ENCODE data around the gene CDH3. TPM values are rescaled to one million over a fixed set of nuclear protein-coding genes. Genes with fewer than 3 reads are reported as not detected.

CDH3 gene
- total RNA-seq, 1 experiment from 2014 or later, result 109 TPM

DNA sequence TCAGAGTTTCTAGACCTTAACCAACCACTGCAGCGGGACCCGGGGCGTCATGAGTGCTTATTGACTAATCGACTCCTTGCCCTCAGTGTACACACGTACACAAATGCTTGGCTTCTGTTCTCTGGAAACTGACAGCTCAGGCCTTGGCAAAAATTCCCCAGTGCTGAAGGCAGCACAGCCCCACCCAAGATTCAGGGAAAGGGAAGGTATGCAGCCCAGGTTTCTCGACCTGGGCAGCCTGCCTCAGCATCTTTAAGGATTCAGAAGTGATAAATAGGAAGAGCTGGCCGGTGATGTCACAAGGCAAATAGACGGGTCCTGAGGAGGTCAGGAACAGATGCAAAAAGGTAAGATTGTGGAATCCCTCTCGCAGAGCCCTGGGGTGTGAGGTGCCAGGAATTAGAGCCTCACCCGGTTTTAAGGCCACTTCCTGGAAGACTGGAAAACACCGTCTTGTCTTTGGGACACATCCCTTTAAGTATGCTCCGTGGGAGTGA, 9.0 kb upstream of the CDH3 start:
- Histone ChIP-seq H3K79me2 (ENCODE audit: low read length) (no peaks in the 10 kb centered on the region), H3K27me3 (ENCODE audit: low read length) (no peaks in the 10 kb centered on the region), H4K20me1 (ENCODE audit: low read length) (no peaks in the 10 kb centered on the region), H3K36me3 (ENCODE audit: low read depth, low read length) (no peaks in the 10 kb centered on the region), H3K27ac (ENCODE audit: low read length) (peak overlapping the region; percentile 87), H3K9me3 (ENCODE audit: low read length) (no peaks in the 10 kb centered on the region), H3K4me2 (ENCODE audit: low read length) (peak overlapping the region; percentile 57), H3K9me2 (replicated peaks; ENCODE audit: low read length) (no peaks in the 10 kb centered on the region), H3F3A (ENCODE audit: low read length, unreplicated experiment) (no peaks in the 10 kb centered on the region), H2AFZ (ENCODE audit: low read length) (peak overlapping the region; percentile 23; the same call in 1 of the 2 replicates), H3K4me1 (ENCODE audit: insufficient read depth, low read length) (peaks cover 25% of the 10 kb centered on the region), H3K4me3 (ENCODE audit: low read length) (peak overlapping the region; percentile 13; the same call in 1 of the 2 replicates), H3K9ac (ENCODE audit: low read length) (peak overlapping the region; percentile 48)
- POLR2A ChIA-PET (ENCODE audit: unreplicated experiment), result interaction anchor here (0.6 kb wide), 2 partner anchors 9 to 38 kb away, joined by 4 to 5 read pairs; partner anchors contain the start of gene CDH3
- BruUV-seq (replicated peaks), result no TSS peak
- DNase-seq (peak; percentile 93), ATAC-seq (peak; percentile 80)
- intact Hi-C loops (cut with micrococcal nuclease), result loop anchor here (2.0 kb wide), 1 partner anchor 23 kb away; no protein-coding TSS in a partner anchor
- no peak for TF ChIP-seq EZH2phosphoT487 (IDR thresholded peaks at IDR 0.05; ENCODE audit: borderline replicate concordance, low read length)
- TF ChIP-seq EZH2 (IDR thresholded peaks at IDR 0.05; ENCODE audit: low read length, unreplicated experiment), result no peak
- TF ChIP-seq, protein P1, sequence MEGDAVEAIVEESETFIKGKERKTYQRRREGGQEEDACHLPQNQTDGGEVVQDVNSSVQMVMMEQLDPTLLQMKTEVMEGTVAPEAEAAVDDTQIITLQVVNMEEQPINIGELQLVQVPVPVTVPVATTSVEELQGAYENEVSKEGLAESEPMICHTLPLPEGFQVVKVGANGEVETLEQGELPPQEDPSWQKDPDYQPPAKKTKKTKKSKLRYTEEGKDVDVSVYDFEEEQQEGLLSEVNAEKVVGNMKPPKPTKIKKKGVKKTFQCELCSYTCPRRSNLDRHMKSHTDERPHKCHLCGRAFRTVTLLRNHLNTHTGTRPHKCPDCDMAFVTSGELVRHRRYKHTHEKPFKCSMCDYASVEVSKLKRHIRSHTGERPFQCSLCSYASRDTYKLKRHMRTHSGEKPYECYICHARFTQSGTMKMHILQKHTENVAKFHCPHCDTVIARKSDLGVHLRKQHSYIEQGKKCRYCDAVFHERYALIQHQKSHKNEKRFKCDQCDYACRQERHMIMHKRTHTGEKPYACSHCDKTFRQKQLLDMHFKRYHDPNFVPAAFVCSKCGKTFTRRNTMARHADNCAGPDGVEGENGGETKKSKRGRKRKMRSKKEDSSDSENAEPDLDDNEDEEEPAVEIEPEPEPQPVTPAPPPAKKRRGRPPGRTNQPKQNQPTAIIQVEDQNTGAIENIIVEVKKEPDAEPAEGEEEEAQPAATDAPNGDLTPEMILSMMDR (conservative IDR thresholded peaks at IDR 0.05; ENCODE audit: low read depth, low read length), result no peak
- CTCF ChIA-PET, result interaction anchor here (0.6 to 1.6 kb wide), 2 partner anchors 46 to 186 kb away, joined by 3 to 9 read pairs; no protein-coding TSS in a partner anchor

- H3K4me1 ChIP-seq (ENCODE audit: insufficient read depth, low read length), result peaks cover 31% of the 10 kb centered on the region
- peak overlapping the region; percentile 13; the same call in 1 of the 2 replicates for H3K4me3 ChIP-seq (ENCODE audit: low read length)
- no peaks in the 10 kb centered on the region for H3F3A ChIP-seq (ENCODE audit: low read length, unreplicated experiment)
- H3K9ac ChIP-seq (ENCODE audit: low read length), result peak overlapping the region; percentile 48
- no peaks in the 10 kb centered on the region for H3K36me3 ChIP-seq (ENCODE audit: low read depth, low read length)
- no peaks in the 10 kb centered on the region for H3K27me3 ChIP-seq (ENCODE audit: low read length)
- H3K79me2 ChIP-seq (ENCODE audit: low read length), result no peaks in the 10 kb centered on the region
- no peaks in the 10 kb centered on the region for H3K9me3 ChIP-seq (ENCODE audit: low read length)
- intact Hi-C loops (cut with micrococcal nuclease), result loop anchor here (2.0 kb wide), 1 partner anchor 22 kb away; no protein-coding TSS in a partner anchor
- ATAC-seq (peak; percentile 54), DNase-seq (peak; percentile 48)
- ChIA-PET CTCF (interaction anchor here (0.6 to 1.6 kb wide), 2 partner anchors 46 to 185 kb away, joined by 3 to 9 read pairs; no protein-coding TSS in a partner anchor), POLR2A (ENCODE audit: unreplicated experiment) (interaction anchor here (0.6 kb wide), 1 partner anchor 100 kb away, joined by 16 read pairs; the partner anchor contains the start of gene CDH1)
- H4K20me1 ChIP-seq (ENCODE audit: low read length), result no peaks in the 10 kb centered on the region
- no peaks in the 10 kb centered on the region for H3K9me2 ChIP-seq (replicated peaks; ENCODE audit: low read length)
- TF ChIP-seq, protein P1 (conservative IDR thresholded peaks at IDR 0.05; ENCODE audit: low read depth, low read length), result no peak
- TF ChIP-seq EZH2 (IDR thresholded peaks at IDR 0.05; ENCODE audit: low read length, unreplicated experiment), result no peak
- TF ChIP-seq EZH2phosphoT487 (IDR thresholded peaks at IDR 0.05; ENCODE audit: borderline replicate concordance, low read length), result no peak
- no TSS peak for BruUV-seq (replicated peaks)
- peak overlapping the region; percentile 87 for H3K27ac ChIP-seq (ENCODE audit: low read length)
- H3K4me2 ChIP-seq (ENCODE audit: low read length), result peak overlapping the region; percentile 57
- no peak overlapping the region for H2AFZ ChIP-seq (ENCODE audit: low read length)
Measured at GRCh38 chr16:68636818-68637217, 8.3 kb upstream of the CDH3 start.

GRCh38 chr16:68640972-68641371, 4.1 kb upstream of the CDH3 start:
- BruUV-seq (replicated peaks), result no TSS peak
- intact Hi-C loops (cut with micrococcal nuclease), result no loop called here
- Histone ChIP-seq H3K27me3 (ENCODE audit: low read length) (no peaks in the 10 kb centered on the region), H3F3A (ENCODE audit: low read length, unreplicated experiment) (no peaks in the 10 kb centered on the region), H3K4me1 (ENCODE audit: insufficient read depth, low read length) (peaks cover 26% of the 10 kb centered on the region), H3K4me2 (ENCODE audit: low read length) (peak overlapping the region; percentile 45), H2AFZ (ENCODE audit: low read length) (peak overlapping the region; percentile 54; the same call in 1 of the 2 replicates), H3K9me2 (replicated peaks; ENCODE audit: low read length) (no peaks in the 10 kb centered on the region), H3K36me3 (ENCODE audit: low read depth, low read length) (no peaks in the 10 kb centered on the region), H4K20me1 (ENCODE audit: low read length) (no peaks in the 10 kb centered on the region), H3K79me2 (ENCODE audit: low read length) (peaks cover 10% of the 10 kb centered on the region), H3K4me3 (ENCODE audit: low read length) (no peak overlapping the region), H3K9me3 (ENCODE audit: low read length) (no peaks in the 10 kb centered on the region), H3K27ac (ENCODE audit: low read length) (peak overlapping the region; percentile 88), H3K9ac (ENCODE audit: low read length) (peak overlapping the region; percentile 23; the same call in 1 of the 2 replicates)
- DNase-seq, result peak; percentile 82
- no peak for TF ChIP-seq EZH2phosphoT487 (IDR thresholded peaks at IDR 0.05; ENCODE audit: borderline replicate concordance, low read length)
- ChIA-PET POLR2A (ENCODE audit: unreplicated experiment) (no interaction called here), CTCF (no interaction called here)
- peak; percentile 64 for ATAC-seq

Measured in PC-3 (cell line).